Measurements from ENCODE around the gene CNTN5. TPM values are rescaled to one million over a fixed set of nuclear protein-coding genes. Genes with fewer than 3 reads are reported as not detected.

The CNTN5 gene
- total RNA-seq, 1 experiment from 2014 or later, result not detected

DNA sequence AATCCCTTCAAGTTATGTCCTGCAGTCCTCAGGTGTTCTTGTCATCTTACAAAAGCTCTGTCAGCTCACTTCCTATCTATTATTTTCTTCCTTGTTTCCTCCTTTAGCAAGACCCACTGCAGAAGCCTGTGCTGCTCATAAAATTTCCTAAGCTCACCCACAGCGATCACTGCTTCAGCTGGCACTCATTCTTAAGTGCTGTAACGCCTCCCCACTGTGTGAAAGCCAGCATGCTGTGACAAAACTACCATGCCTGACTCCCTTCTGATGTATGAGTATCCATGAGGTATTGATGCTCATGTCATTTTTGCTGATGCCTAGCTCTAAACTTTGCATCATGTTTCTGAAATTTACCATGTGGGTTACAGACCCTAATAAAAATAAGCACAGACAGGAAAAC, 41.5 kb upstream of the CNTN5 start:
- peaks cover 0 to 3% (median 0%) of the 10 kb centered on the region in 3 experiments; a peak in 1 of 7 replicates for H3K36me3 Mint-ChIP-seq (ENCODE audit: insufficient read depth in 1 of 3, low read depth in 3 of 3)
- no CpG with 5 or more reads among the region's 2 CpGs for whole genome bisulfite sequencing (ENCODE audit: extremely low coverage, insufficient read length, low lambda C conversion rate)
- Histone ChIP-seq H3K4me1 (ENCODE audit: insufficient read depth, low read length) (no peaks in the 10 kb centered on the region; the same call in 1 of the 2 replicates), H3K56ac (ENCODE audit: insufficient read length, low read depth, low read length) (no peak overlapping the region), H3K27ac (ENCODE audit: insufficient read length, low read depth, low read length) (no peak overlapping the region), H4K20me1 (ENCODE audit: control insufficient read depth, insufficient read depth, insufficient read length) (no peaks in the 10 kb centered on the region), H2BK12ac (ENCODE audit: insufficient read length, low read depth, low read length) (no peak overlapping the region), H3K18ac (ENCODE audit: insufficient read length, low read depth, low read length) (no peak overlapping the region), H3K4ac (ENCODE audit: low read depth, low read length) (no peak overlapping the region), H2BK15ac (ENCODE audit: low read depth, low read length) (no peak overlapping the region), H3K9me3 (ENCODE audit: control insufficient read depth, low read depth, low read length) (no peaks in the 10 kb centered on the region), H3K23me2 (ENCODE audit: insufficient read length, low read depth, low read length, poor library complexity, severe bottlenecking) (no peaks in the 10 kb centered on the region), H3K4me2 (ENCODE audit: insufficient read depth, insufficient read length, low read length) (no peak overlapping the region), H2AK5ac (ENCODE audit: insufficient read length, low read length) (no peak overlapping the region), H4K5ac (ENCODE audit: insufficient read length, low read depth, low read length) (no peak overlapping the region), H2BK120ac (ENCODE audit: low read depth, low read length, poor library complexity, severe bottlenecking) (no peak overlapping the region), H3T11ph (ENCODE audit: low read length) (no peak overlapping the region), H3K79me1 (ENCODE audit: insufficient read depth, low read depth, low read length, poor library complexity, severe bottlenecking) (no peaks in the 10 kb centered on the region), H3K23ac (ENCODE audit: insufficient read length, low read depth, low read length) (no peak overlapping the region), H2AFZ (ENCODE audit: low read length) (no peak overlapping the region), H3K79me2 (ENCODE audit: insufficient read depth, low read length) (no peaks in the 10 kb centered on the region), H3K14ac (ENCODE audit: insufficient read depth, low read length) (no peak overlapping the region), H3K27me3 (ENCODE audit: insufficient read depth, low read length) (no peaks in the 10 kb centered on the region), H4K8ac (replicated peaks; ENCODE audit: insufficient read length, low read depth, low read length) (no peak overlapping the region), H4K91ac (ENCODE audit: insufficient read length, low read depth, low read length) (no peak overlapping the region), H2BK20ac (ENCODE audit: low read depth, low read length, poor library complexity, severe bottlenecking) (no peak overlapping the region), H3K9ac (ENCODE audit: extremely low read depth, insufficient read length, low read length) (no peak overlapping the region), H2BK5ac (ENCODE audit: insufficient read length, low read length) (no peak overlapping the region)
- H3K27ac Mint-ChIP-seq, result no peak overlapping the region; a peak in 1 of 7 replicates
- no peak overlapping the region for H3K4me3 Mint-ChIP-seq
- TF ChIP-seq, protein P1, sequence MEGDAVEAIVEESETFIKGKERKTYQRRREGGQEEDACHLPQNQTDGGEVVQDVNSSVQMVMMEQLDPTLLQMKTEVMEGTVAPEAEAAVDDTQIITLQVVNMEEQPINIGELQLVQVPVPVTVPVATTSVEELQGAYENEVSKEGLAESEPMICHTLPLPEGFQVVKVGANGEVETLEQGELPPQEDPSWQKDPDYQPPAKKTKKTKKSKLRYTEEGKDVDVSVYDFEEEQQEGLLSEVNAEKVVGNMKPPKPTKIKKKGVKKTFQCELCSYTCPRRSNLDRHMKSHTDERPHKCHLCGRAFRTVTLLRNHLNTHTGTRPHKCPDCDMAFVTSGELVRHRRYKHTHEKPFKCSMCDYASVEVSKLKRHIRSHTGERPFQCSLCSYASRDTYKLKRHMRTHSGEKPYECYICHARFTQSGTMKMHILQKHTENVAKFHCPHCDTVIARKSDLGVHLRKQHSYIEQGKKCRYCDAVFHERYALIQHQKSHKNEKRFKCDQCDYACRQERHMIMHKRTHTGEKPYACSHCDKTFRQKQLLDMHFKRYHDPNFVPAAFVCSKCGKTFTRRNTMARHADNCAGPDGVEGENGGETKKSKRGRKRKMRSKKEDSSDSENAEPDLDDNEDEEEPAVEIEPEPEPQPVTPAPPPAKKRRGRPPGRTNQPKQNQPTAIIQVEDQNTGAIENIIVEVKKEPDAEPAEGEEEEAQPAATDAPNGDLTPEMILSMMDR (conservative IDR thresholded peaks at IDR 0.05), result no peak
- no peak for DNase-seq
- no peaks in the 10 kb centered on the region for H3K27me3 Mint-ChIP-seq (ENCODE audit: low read depth)
- peaks cover 0 to 4% of the 10 kb centered on the region in 2 experiments; a peak in 2 of 4 replicates for H3K4me1 Mint-ChIP-seq
- peaks cover 12 to 15% of the 10 kb centered on the region in 2 experiments; a peak in 4 of 5 replicates for H3K9me3 Mint-ChIP-seq
